ENCODE results near the gene EPHB2.
"Not testable (repeated sequence)": the region's sequence is repeated elsewhere in the genome, so short reads cannot be mapped to it uniquely, and the experiment has no call there.

EPHB2 gene

GRCh38 chr1:22921452-22922126, 210.9 kb downstream of the EPHB2 start:
- DNase-seq = no peak

- DNase-seq = no peak
Measured at GRCh38 chr1:22922640-22923039, 212.0 kb downstream of the EPHB2 start.

- DNase-seq = no peak
Measured at GRCh38 chr1:22925111-22925510, 214.5 kb downstream of the EPHB2 start.

- no peak for DNase-seq
Measured at GRCh38 chr1:22930240-22930912, 219.7 kb downstream of the EPHB2 start.

GRCh38 chr1:22932803-22933470, 222.3 kb downstream of the EPHB2 start:
- DNase-seq = no peak

GRCh38 chr1:22935433-22935832, 224.8 kb downstream of the EPHB2 start:
- DNase-seq = no peak

GRCh38 chr1:22936681-22937080, 226.0 kb downstream of the EPHB2 start:
- no peak for DNase-seq

- DNase-seq = no peak
Measured at GRCh38 chr1:22941257-22941656, 230.6 kb downstream of the EPHB2 start.

- no peak for DNase-seq
Measured at GRCh38 chr1:22944346-22945055, 233.9 kb downstream of the EPHB2 start.

GRCh38 chr1:22945171-22945570, 234.5 kb downstream of the EPHB2 start:
- not testable (repeated sequence) for DNase-seq

- DNase-seq = no peak
Measured at GRCh38 chr1:22949822-22950331, 239.2 kb downstream of the EPHB2 start.

GRCh38 chr1:22951796-22952195, 241.2 kb downstream of the EPHB2 start:
- DNase-seq = no peak

- no peak for DNase-seq
Measured at GRCh38 chr1:22952694-22953056, 242.0 kb downstream of the EPHB2 start.

GRCh38 chr1:22953057-22953739, 242.6 kb downstream of the EPHB2 start:
- no peak for DNase-seq

GRCh38 chr1:22953740-22954141, 243.1 kb downstream of the EPHB2 start:
- no peak for DNase-seq

- DNase-seq = no peak
Measured at GRCh38 chr1:22955146-22955545, 244.5 kb downstream of the EPHB2 start.

GRCh38 chr1:22957066-22957465, 246.4 kb downstream of the EPHB2 start:
- no peak for DNase-seq

- no peak for DNase-seq
Measured at GRCh38 chr1:22958556-22958955, 247.9 kb downstream of the EPHB2 start.

GRCh38 chr1:22959545-22960360, 249.1 kb downstream of the EPHB2 start:
- DNase-seq = no peak

- no peak for DNase-seq
Measured at GRCh38 chr1:22962558-22962957, 251.9 kb downstream of the EPHB2 start.

- DNase-seq = no peak
Measured at GRCh38 chr1:22963044-22963677, 252.5 kb downstream of the EPHB2 start.
